K562 (cell line): ENCODE results near the gene MLLT6. TPM values are rescaled to one million over a fixed set of nuclear protein-coding genes. Genes with fewer than 3 reads are reported as not detected.

Experiments
- ATAC-seq: fragments of 200-7000 bp; cut with Tn5 transposase; 3 replicates; pipeline ENCODE4 v1.9.1; 2020; ENCODE audit warnings: moderate library complexity
- BruUV-seq: library from RNA; stranded (reverse); fragments of 400-500 nt; replicated peaks from 2 replicates; lab custom pipeline; 2021; lab: Mats Ljungman, UMichigan
- CTCF ChIA-PET: fragments of 300-600 bp; formaldehyde crosslinking; extraction: SDS; loops from one replicate; lab custom pipeline; 2021; ENCODE audit warnings: low intra/inter-chr PET ratio; lab: Yijun Ruan, JAX
- POLR2A ChIA-PET: fragments of 300-600, 350-650 bp; sonication (Branson Sonifier 250); formaldehyde crosslinking; extraction: SDS; loops from one replicate; lab custom pipeline; 2021; ENCODE audit warnings: antibody characterized with exemption, inconsistent platforms; lab: Yijun Ruan, JAX
- DNase-seq, 4 experiments: peaks; one replicate each; pipeline versions ENCODE4 v3.0.0 to v3.0.0-alpha.2; 2011 to 2018; ENCODE audit warnings: low spot score in 3 of 4, mixed read lengths in 3 of 4; ENCODE audit errors: extremely low read depth in 1 of 4
- FAIRE-seq: peaks from 2 replicates; lab custom pipeline; 2011; peaks lifted over from hg19 to GRCh38; lab: Jason Lieb, UNC
- H2AFZ ChIP-seq: 2 replicates; pipeline ENCODE4 v1.6.0; 2011; ENCODE audit warnings: low read depth, low read length, control low read depth, inconsistent platforms
- H3K27ac ChIP-seq: fragments of 200-600 bp; 3 replicates; pipeline ENCODE4 v1.8.0; 2011; ENCODE audit warnings: low read depth, mild to moderate bottlenecking, control low read depth, inconsistent platforms, low read length, moderate library complexity, mixed read lengths; ENCODE audit errors: extremely low read depth
- H3K27me3 ChIP-seq, 2 experiments: fragments of 300-600 bp in 1 of 2; 2 replicates in 1 of 2; 3 replicates in 1 of 2; pipeline versions ENCODE4 v1.6.0 to v1.8.0; 2011; ENCODE audit warnings: inconsistent platforms in 2 of 2, low read length in 2 of 2, mild to moderate bottlenecking in 1 of 2, mixed read lengths in 1 of 2, moderate library complexity in 1 of 2; ENCODE audit not compliant: control insufficient read depth in 2 of 2, insufficient read depth in 2 of 2
- H3K36me3 ChIP-seq: fragments of 300-600 bp; 3 replicates; pipeline ENCODE4 v1.8.0; 2011; ENCODE audit warnings: mild to moderate bottlenecking, low read length, inconsistent platforms; ENCODE audit not compliant: control insufficient read depth, insufficient read depth
- H3K4me1 ChIP-seq, 2 experiments: fragments of 200-600 bp in 1 of 2; replicated peaks in 1 of 2; 2 replicates in 1 of 2; 3 replicates in 1 of 2; pipeline versions ENCODE4 v1.5.1 to v1.8.0; 2011; ENCODE audit warnings: inconsistent platforms in 2 of 2, low read length in 2 of 2, mild to moderate bottlenecking in 1 of 2, mixed read lengths in 1 of 2, moderate library complexity in 1 of 2; ENCODE audit not compliant: control insufficient read depth in 2 of 2, insufficient read depth in 2 of 2
- H3K4me2 ChIP-seq: 2 replicates; pipeline ENCODE4 v1.6.1; 2011; ENCODE audit warnings: low read length, control low read depth, inconsistent platforms, mixed read lengths; ENCODE audit not compliant: insufficient read depth
- H3K4me3 ChIP-seq: fragments of 200-600 bp; sonication (generic), shearing (Covaris generic); 2 replicates; pipeline ENCODE4 v1.5.1; 2016; ENCODE audit warnings: control low read depth, inconsistent platforms
- H3K79me2 ChIP-seq: fragments of 200-600 bp; 3 replicates; pipeline ENCODE4 v1.8.0; 2011; ENCODE audit warnings: low read length, inconsistent platforms; ENCODE audit not compliant: control insufficient read depth, insufficient read depth
- H3K9ac ChIP-seq, 2 experiments: 2 replicates each; pipeline versions ENCODE4 v1.6.0 to v1.6.1; 2011; ENCODE audit warnings: low read depth in 2 of 2, low read length in 2 of 2, control low read depth in 1 of 2, inconsistent platforms in 1 of 2, mild to moderate bottlenecking in 1 of 2, mixed read lengths in 1 of 2; ENCODE audit not compliant: insufficient read depth in 1 of 2
- H3K9me1 ChIP-seq: one replicate; pipeline ENCODE4 v1.6.0; 2011; ENCODE audit warnings: inconsistent platforms, mild to moderate bottlenecking, low read length, moderate library complexity; ENCODE audit not compliant: control insufficient read depth, insufficient read depth
- H3K9me3 ChIP-seq: replicated peaks from 2 replicates; pipeline ENCODE4 v1.5.1; 2011; ENCODE audit warnings: low read depth, low read length, inconsistent platforms; ENCODE audit not compliant: control insufficient read depth, insufficient read depth
- H4K20me1 ChIP-seq: replicated peaks from 2 replicates; pipeline ENCODE4 v1.6.1; 2011; ENCODE audit warnings: low read length, inconsistent platforms, mixed read lengths; ENCODE audit not compliant: control insufficient read depth, insufficient read depth
- ATF7 ChIP-seq: fragments of 450-650 bp; IDR thresholded peaks from 2 replicates; pipeline ENCODE4 v1.7.1; 2014; ENCODE audit warnings: mild to moderate bottlenecking, moderate library complexity
- BACH1 ChIP-seq: fragments of 200-800 bp; sonication (Bioruptor generic); IDR thresholded peaks from 2 replicates; pipeline ENCODE4 v1.6.1; 2016; ENCODE audit warnings: missing genetic modification characterization, missing compliant biosample characterization
- BRD9 ChIP-seq: fragments of 450-650 bp; IDR thresholded peaks from 2 replicates; pipeline ENCODE4 v1.6.1; 2018; ENCODE audit warnings: low read depth; ENCODE audit not compliant: partially characterized antibody
- CBX1 ChIP-seq: sonication (generic); IDR thresholded peaks from 2 replicates; pipeline ENCODE4 v1.6.1; 2016; ENCODE audit warnings: antibody characterized with exemption, low read depth, mild to moderate bottlenecking
- CC2D1A ChIP-seq: fragments of 450-650 bp; IDR thresholded peaks from 2 replicates; pipeline ENCODE4 v1.6.1; 2017; ENCODE audit warnings: mild to moderate bottlenecking
- ESRRB ChIP-seq: fragments of 250-450 bp; sonication (Bioruptor Pico); IDR thresholded peaks from 2 replicates; pipeline ENCODE4 v1.5.0; 2020; ENCODE audit warnings: mild to moderate bottlenecking, moderate library complexity, borderline replicate concordance
- ETS2 ChIP-seq: IDR thresholded peaks from 2 replicates; pipeline ENCODE4 v1.6.1; 2016; ENCODE audit warnings: borderline replicate concordance, missing genetic modification characterization, mild to moderate bottlenecking, moderate library complexity, missing compliant biosample characterization; ENCODE audit not compliant: poor library complexity, severe bottlenecking
- ETV5 ChIP-seq: sonication (generic); formaldehyde crosslinking; IDR thresholded peaks from 2 replicates; pipeline ENCODE4 v1.4.0; 2020; ENCODE audit warnings: low read depth, mild to moderate bottlenecking, missing genetic modification reagents
- HDAC2 ChIP-seq: fragments of 450-650 bp; IDR thresholded peaks from 2 replicates; pipeline ENCODE4 v1.6.1; 2016; ENCODE audit warnings: mild to moderate bottlenecking
- NELFE ChIP-seq: IDR thresholded peaks from 2 replicates; pipeline ENCODE4 v1.6.1; 2011; ENCODE audit warnings: mild to moderate bottlenecking; ENCODE audit not compliant: insufficient read depth, insufficient read length
- OTX1 ChIP-seq: fragments of 450-650 bp; formaldehyde crosslinking; IDR thresholded peaks from 2 replicates; pipeline ENCODE4 v1.4.0; 2022; ENCODE audit warnings: mild to moderate bottlenecking
- PYGO2 ChIP-seq: fragments of 450-650 bp; IDR thresholded peaks from 2 replicates; pipeline ENCODE4 v1.6.1; 2016; ENCODE audit warnings: mild to moderate bottlenecking, missing genetic modification characterization, moderate library complexity, missing compliant biosample characterization
- RAD21 ChIP-seq, 2 experiments: fragments of 250-450 bp in 1 of 2; fragments of 450-650 bp in 1 of 2; sonication (Bioruptor Pico) in 1 of 2; formaldehyde crosslinking in 1 of 2; IDR thresholded peaks in 1 of 2; conservative IDR thresholded peaks in 1 of 2; 2 replicates each; pipeline versions ENCODE4 v1.4.0 to v1.8.0; 2020 to 2022; ENCODE audit warnings: mild to moderate bottlenecking in 2 of 2, moderate library complexity in 1 of 2
- SIX5 ChIP-seq, 2 experiments: IDR thresholded peaks; 2 replicates each; pipeline ENCODE4 v1.6.1; 2011; ENCODE audit warnings: low read length in 2 of 2, borderline replicate concordance in 1 of 2, low read depth in 1 of 2, mild to moderate bottlenecking in 1 of 2, moderate library complexity in 1 of 2; ENCODE audit not compliant: insufficient read depth in 1 of 2
- SMC3 ChIP-seq: conservative IDR thresholded peaks from 2 replicates; pipeline ENCODE4 v1.6.1; 2011; ENCODE audit warnings: low read depth, low read length, improper control_type of control experiment; ENCODE audit not compliant: insufficient read depth
- SNRNP70 ChIP-seq: fragments of 200-400 bp; formaldehyde crosslinking; optimal IDR thresholded peaks from 2 replicates; pipeline ENCODE3; 2017; ENCODE audit warnings: low read depth, low read length
- ZFP36 ChIP-seq: fragments of 150-350 bp; IDR thresholded peaks from 2 replicates; pipeline ENCODE4 v1.6.1; 2018; ENCODE audit warnings: low read length, low read depth; ENCODE audit not compliant: partially characterized antibody
- ZNF24 ChIP-seq: fragments of 450-650 bp; IDR thresholded peaks from 2 replicates; pipeline ENCODE4 v1.6.1; 2016
- WGBS: fragments of 100-300 bp; shearing (Covaris generic); methylation state at CpG from one replicate; pipeline ENCODE4 v1.1.6; 2016; ENCODE audit warnings: low coverage, mixed read lengths; ENCODE audit not compliant: insufficient coverage; ENCODE audit errors: missing lambda C conversion rate; 5-methylcytosine and 5-hydroxymethylcytosine counted together
- in situ Hi-C: fragments of 300-500 bp; cut with MboI; formaldehyde crosslinking; loops from 4 replicates; pipeline ENCODE4 v1.15.0; 2018; ENCODE audit warnings: inconsistent platforms, mixed read lengths
- intact Hi-C: fragments of 100-400 bp; cut with micrococcal nuclease; formaldehyde crosslinking; loops from 2 replicates; pipeline ENCODE4 v1.14.2; 2022
- polyA plus RNA-seq, 8 experiments: library from polyadenylated mRNA; depleted of rRNA in 4 of 8; stranded (reverse) in 5 of 8; unstranded in 3 of 8; fragments of >200 nt; fragmentation: Nextera tagmentation in 2 of 8; fragmentation: Illumina TruSeq in 1 of 8; extraction: Ambion mirVana in 2 of 8; extraction: Trizol in 1 of 8; gene quantifications; 2 replicates each; pipeline versions ENCODE4 v1.2.1 to v1.2.3, GENCODE V29; 2011 to 2014; ENCODE audit warnings: inconsistent platforms in 1 of 8, missing spikeins in 1 of 8
- total RNA-seq, 7 experiments: library from RNA; depleted of rRNA in 6 of 7; stranded (reverse); fragments of >200 nt in 6 of 7; fragmentation: Illumina TruSeq in 2 of 7; extraction: Trizol in 2 of 7; gene quantifications; 2 replicates each; pipeline versions ENCODE4 v1.2.1 to v1.2.3, GENCODE V29; 2011 to 2021; ENCODE audit warnings: low replicate concordance in 1 of 7
- TF ChIP-seq, protein P1 (sequence below), 2 experiments: fragments of 150-350 bp in 1 of 2; IDR thresholded peaks; 2 replicates each; pipeline ENCODE4 v1.6.1; 2012 to 2016; ENCODE audit warnings: low read depth in 2 of 2, low read length in 2 of 2, mild to moderate bottlenecking in 1 of 2, moderate library complexity in 1 of 2

Gene MLLT6
- total and polyA plus RNA-seq, 9 of the 15 experiments (the other 6 are each of a cell fraction or from before 2014, with no cell fraction given): 3.1 to 71.7 (median 30.0) TPM

DNA sequence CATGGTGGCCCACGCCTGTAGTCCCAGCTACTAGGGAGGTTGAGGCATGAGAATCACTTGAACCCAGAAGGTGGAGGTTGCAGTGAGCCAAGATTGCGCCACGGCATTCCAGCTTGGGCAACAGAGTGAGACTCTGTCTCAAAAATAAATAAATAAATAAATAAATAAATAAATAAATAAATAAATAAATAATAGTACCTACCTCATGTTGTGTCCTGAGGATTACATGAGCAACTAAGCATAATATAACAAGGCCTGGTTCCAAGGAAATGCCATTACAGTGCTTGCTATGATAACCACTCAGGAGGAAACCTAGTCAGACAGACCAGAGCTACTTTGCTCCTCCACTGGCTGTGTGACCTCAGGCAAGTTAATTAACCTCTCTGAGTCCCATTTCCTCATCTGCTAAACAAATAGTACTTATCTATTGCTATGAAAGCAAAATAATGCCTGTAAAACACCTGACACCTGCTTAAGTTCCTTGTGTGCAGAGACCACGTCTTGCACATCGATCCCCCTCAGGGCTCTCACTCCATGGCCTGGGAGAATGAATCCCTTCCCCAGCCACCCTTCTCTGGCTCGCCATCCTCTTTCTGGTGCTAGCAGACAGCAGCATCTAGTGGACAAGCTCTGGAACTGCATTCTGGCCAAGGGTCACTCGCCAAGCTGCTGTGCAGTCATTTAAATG lies 37.8 kb upstream of the MLLT6 start:
- no peak for FAIRE-seq
- Histone ChIP-seq H3K27me3 (peaks cover 9 to 18% of the 10 kb centered on the region in 2 experiments; a peak in 4 of 5 replicates), H4K20me1 (no peaks in the 10 kb centered on the region), H3K36me3 (no peaks in the 10 kb centered on the region), H3K9ac (no peak overlapping the region), H2AFZ (no peak overlapping the region), H3K4me1 (peaks cover 0 to 7% of the 10 kb centered on the region in 2 experiments; a peak in 3 of 5 replicates), H3K9me1 (no peaks in the 10 kb centered on the region), H3K4me2 (no peak overlapping the region), H3K27ac (no peak overlapping the region), H3K9me3 (no peaks in the 10 kb centered on the region), H3K79me2 (no peaks in the 10 kb centered on the region), H3K4me3 (no peak overlapping the region)
- ATAC-seq: peak; percentile 82
- intact Hi-C loops: loop anchor here (1.0 to 5.0 kb wide), 3 partner anchors 85 to 315 kb away; partner anchors contain the start of gene SOCS7
- peak; percentile 77 to 82 (median 78) for DNase-seq
- in situ Hi-C loops: no loop called here
- CTCF ChIA-PET: interaction anchor here (0.6 to 2.1 kb wide), 6 partner anchors 50 to 175 kb away, joined by 3 to 19 read pairs (median 4); no protein-coding TSS in a partner anchor
- POLR2A ChIA-PET: interaction anchor here (0.5 to 1.3 kb wide), 7 partner anchors 10 to 1043 kb away, joined by 3 to 5 read pairs (median 3); no protein-coding TSS in a partner anchor
- WGBS: 5% methylated on average over 7 of the region's 7 CpGs
- no TSS peak for BruUV-seq
- TF ChIP-seq ATF7 (0 out of 2 replicates have a peak, but pooled peaks have one; percentile 21), PYGO2 (tag) (peak; percentile 29; the same call in 1 of the 2 replicates), SNRNP70 (no peak), BRD9 (peak; percentile 89), ETV5 (no peak), HDAC2 (peak; percentile 93), SIX5 (IDR thresholded peaks at IDR 0.05; ENCODE audit: borderline replicate concordance in 1 of 2, insufficient read depth in 1 of 2, low read depth in 1 of 2, low read length in 2 of 2) (no peak), ZNF24 (0 out of 2 replicates have a peak, but pooled peaks have one; percentile 21), ESRRB (CRISPR knock-in tag) (no peak), ZFP36 (peak; percentile 96), NELFE (no peak), RAD21 (CRISPR knock-in tag; conservative IDR thresholded peaks at IDR 0.05 in 1 of 2, IDR thresholded peaks at IDR 0.05 in 1 of 2) (peak; percentile 90 to 95), OTX1 (CRISPR knock-in tag) (no peak), SMC3 (peak; percentile 98), BACH1 (tag) (no peak), CBX1 (0 out of 2 replicates have a peak, but pooled peaks have one; percentile 67), ETS2 (no peak), CC2D1A (peak; percentile 79)
- TF ChIP-seq, protein P1, sequence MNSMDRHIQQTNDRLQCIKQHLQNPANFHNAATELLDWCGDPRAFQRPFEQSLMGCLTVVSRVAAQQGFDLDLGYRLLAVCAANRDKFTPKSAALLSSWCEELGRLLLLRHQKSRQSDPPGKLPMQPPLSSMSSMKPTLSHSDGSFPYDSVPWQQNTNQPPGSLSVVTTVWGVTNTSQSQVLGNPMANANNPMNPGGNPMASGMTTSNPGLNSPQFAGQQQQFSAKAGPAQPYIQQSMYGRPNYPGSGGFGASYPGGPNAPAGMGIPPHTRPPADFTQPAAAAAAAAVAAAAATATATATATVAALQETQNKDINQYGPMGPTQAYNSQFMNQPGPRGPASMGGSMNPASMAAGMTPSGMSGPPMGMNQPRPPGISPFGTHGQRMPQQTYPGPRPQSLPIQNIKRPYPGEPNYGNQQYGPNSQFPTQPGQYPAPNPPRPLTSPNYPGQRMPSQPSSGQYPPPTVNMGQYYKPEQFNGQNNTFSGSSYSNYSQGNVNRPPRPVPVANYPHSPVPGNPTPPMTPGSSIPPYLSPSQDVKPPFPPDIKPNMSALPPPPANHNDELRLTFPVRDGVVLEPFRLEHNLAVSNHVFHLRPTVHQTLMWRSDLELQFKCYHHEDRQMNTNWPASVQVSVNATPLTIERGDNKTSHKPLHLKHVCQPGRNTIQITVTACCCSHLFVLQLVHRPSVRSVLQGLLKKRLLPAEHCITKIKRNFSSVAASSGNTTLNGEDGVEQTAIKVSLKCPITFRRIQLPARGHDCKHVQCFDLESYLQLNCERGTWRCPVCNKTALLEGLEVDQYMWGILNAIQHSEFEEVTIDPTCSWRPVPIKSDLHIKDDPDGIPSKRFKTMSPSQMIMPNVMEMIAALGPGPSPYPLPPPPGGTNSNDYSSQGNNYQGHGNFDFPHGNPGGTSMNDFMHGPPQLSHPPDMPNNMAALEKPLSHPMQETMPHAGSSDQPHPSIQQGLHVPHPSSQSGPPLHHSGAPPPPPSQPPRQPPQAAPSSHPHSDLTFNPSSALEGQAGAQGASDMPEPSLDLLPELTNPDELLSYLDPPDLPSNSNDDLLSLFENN (IDR thresholded peaks at IDR 0.05; ENCODE audit: low read depth in 2 of 2, low read length in 2 of 2): 0 out of 4 replicates have a peak, but pooled peaks of 1 of the 2 experiments have one; percentile 51
